GM21515 (cell line): ENCODE data around the gene GMNC.
A peak's percentile ranks its signal among the peaks of the same experiment; 100 is the strongest.
"Not testable (repeated sequence)": the region's sequence is repeated elsewhere in the genome, so short reads cannot be mapped to it uniquely, and the experiment has no call there.

Experiments
- ATAC-seq: cut with Tn5 transposase; IDR thresholded peaks from one replicate; pipeline ENCODE4 v1.9.1; 2021; ENCODE audit not compliant: unreplicated experiment

GMNC gene, protein sequence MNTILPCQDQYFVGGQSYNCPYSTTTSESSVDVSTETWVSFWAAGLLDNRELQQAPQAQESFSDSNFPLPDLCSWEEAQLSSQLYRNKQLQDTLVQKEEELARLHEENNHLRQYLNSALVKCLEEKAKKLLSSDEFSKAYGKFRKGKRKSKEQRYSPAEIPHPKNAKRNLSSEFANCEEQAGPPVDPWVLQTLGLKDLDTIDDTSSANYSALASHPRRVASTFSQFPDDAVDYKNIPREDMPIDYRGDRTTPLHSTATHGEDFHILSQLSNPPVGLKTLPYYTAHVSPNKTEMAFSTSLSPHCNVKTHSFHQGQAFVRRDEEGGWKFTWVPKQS

DNA sequence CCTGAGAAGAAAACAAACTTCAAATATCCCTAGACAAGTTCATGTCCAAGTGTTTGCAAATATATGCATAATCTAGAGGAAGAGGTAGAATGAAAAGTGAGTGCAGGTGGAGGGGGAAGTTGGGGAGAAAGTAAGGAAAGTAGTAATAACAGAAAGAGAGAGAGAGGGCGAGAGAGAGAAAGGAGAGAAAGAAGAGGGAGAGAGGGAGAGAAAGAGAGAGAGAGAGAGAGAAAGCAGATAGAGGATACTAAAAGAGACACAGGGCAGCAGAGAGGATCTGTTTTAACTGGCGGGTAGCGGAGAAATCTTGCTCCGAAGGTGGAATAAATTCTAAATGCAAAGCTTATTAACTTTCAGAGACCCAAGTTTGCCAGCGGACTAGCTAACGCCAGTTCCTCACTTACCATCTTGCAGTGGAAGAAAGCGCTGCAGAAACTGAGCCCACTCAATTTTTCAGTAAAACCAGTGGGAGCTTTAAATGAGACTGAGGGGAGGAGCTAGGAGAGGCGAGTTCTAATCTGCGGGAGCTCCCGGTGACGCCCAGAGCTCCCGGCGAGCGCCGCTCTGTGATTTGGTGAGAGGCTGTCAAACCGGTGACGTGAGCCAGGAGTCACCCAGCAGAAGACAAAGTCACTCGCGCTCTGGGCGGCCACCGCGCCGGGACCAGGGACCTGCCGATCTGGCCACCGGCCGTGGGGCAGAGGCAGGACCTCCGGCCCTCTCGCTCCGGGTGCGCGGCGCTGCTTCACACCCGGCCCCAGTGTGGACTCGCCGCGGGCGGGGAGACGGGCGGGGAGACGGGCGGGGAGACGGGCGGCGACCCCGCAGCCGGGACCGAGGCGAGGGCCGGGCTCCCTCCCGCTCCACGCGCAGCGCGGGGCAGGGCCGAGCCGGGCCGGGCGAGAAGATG, at the start of gene GMNC:
Gene GMNC (minus strand): TSS at position 486 of the 910 bp plus-strand sequence. CDS start 79 bp downstream, at position 407.
- ATAC-seq: peak; percentile 76

GRCh38 chr3:190911382-190911781, 48.9 kb upstream of the GMNC start:
- no peak for ATAC-seq

DNA sequence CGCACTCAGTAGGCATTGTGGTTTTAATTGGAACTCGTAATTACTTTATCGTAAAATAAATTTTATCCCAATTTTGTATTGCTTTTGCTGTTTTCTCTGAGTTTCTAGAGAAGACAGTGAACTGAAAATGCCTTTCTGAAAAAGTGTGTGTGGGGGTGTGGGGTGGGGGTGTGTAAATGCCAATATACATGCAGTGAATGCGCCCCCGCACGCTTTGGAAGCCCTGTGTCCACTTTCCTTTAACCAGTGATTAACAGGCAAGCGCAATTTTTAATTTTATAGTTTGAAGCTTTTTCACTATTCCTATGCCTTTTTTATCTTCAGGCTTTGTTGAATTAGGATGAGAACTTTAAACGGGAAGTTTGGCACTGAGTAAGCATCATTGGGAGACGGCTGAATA, 47.4 kb upstream of the GMNC start:
- ATAC-seq: no peak

DNA sequence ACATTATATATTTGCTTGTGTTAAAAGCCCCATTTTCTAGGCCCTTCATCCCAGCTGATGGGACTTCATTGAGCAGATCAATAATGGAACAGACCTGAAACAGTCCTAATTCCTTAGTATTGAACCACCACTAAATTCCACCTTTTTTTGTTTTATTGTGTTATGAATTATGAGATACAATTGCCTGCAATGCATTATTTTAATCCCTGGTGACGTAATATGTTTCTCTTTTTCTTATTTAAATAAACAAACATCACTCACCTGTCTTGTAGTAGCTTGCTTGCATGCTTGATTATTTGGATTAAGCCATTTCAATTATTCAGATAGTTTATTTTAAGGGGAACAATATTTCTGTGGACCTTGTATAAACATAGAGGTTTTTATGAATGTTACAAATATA, 40.7 kb upstream of the GMNC start:
- no peak for ATAC-seq

GRCh38 chr3:190902292-190902691, 39.8 kb upstream of the GMNC start:
- no peak for ATAC-seq

DNA sequence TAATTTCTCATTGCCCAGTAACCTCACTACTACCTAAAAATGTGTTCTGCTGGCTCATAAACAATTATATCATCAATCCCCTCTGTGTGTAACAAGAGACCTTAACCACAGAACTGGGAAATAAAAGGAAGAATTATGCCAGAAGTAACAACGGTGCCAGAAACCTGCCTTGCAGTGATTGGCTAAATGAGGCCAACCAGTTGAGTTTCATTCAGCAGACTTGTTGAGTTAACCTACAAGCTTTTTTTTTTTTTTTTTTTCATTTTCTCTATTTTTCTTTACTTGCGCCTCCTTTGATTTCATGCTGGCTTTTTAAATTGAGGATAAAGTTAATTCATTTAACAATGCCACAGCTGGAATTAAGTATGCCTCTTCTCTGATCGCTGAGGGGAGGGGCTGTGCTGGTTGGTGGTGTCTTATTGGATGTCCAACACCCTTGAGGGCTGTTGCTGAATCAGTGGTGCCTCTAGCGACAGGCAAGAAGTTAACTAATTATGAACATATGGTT, 30.0 kb upstream of the GMNC start:
- no peak for ATAC-seq

DNA sequence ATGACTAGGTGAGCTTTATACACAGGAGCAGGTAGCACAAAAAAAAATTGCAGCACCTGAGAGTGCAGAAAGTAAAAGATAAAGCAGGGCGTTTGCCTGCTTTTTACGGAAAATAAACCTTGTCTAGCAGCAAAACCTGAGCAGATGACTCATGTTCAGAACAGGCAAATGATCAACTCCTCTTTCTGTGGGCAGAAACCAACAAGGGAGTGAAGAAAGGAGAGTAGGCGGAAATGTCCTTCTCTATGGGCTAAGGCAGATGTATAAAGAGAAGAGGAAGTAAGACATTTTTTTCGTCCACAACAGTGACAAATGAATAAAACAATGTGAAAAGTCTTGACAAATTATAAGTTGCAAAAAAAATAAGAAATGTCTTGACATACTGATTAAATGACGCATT, 24.5 kb upstream of the GMNC start:
- ATAC-seq: peak; percentile 89

GRCh38 chr3:190883973-190884832, 21.7 kb upstream of the GMNC start:
- ATAC-seq: peak; percentile 79

DNA sequence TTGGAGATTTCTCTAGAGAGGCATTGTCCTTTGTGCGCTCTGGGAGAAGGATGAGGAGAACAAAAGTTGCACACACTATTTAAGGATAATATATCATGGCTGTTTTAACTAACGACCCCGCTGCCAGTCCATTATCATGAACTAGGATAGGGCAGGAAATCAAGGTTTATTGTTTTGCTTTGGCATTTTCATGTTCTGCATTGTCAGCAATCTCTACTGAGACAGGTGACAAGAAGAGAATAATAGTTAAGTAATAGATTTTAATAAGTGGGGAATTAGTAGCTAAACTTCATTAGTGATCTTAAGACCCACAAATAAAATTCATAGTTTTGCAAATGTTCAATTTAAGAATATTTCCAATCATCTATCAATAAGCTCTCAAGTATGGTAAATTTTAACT, 20.6 kb upstream of the GMNC start:
- ATAC-seq: no peak

GRCh38 chr3:190877925-190878324, 15.4 kb upstream of the GMNC start:
- ATAC-seq: no peak

- not testable (repeated sequence) for ATAC-seq
Observed at GRCh38 chr3:190876433-190876832, 13.9 kb upstream of the GMNC start.

DNA sequence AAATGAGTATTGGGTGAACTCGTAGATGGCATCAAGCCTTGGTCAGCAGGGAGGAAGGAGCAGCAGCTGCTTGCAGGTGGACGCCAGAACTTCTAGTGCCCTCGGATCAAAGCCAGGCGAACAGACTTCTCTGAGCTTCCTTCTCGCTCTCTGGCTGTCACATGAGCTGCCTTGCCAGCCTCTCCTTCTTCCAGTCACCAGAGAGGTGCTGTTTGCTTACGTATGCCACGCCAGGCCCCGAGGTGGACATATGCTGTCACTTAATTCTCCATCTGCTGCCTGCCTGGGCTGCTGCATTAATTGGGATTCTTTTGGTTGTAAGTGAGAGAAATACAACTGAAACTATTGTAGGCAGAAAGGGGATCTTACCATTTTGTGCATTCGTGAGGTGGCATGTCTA, 12.6 kb upstream of the GMNC start:
- ATAC-seq: not testable (repeated sequence)

GRCh38 chr3:190870127-190870526, 7.6 kb upstream of the GMNC start:
- no peak for ATAC-seq

DNA sequence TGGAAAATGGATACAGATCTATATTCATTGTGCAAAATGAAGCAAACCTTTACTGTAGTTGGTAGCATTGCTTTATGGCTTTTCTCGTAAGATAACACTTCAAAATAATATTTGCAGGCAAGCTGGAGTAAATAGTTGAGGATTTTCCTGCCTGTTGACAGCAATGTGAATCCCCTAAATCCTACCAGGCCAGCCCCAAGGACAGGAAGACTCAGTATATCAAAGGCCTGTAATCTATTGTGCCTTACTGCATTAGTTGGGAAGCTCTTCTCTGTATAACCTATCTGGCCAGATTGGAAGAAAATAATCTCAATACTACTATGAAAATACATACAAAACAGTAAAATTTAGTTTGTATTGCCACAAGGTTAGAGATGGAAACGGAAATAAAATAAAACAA, 4.6 kb upstream of the GMNC start:
- ATAC-seq: no peak

DNA sequence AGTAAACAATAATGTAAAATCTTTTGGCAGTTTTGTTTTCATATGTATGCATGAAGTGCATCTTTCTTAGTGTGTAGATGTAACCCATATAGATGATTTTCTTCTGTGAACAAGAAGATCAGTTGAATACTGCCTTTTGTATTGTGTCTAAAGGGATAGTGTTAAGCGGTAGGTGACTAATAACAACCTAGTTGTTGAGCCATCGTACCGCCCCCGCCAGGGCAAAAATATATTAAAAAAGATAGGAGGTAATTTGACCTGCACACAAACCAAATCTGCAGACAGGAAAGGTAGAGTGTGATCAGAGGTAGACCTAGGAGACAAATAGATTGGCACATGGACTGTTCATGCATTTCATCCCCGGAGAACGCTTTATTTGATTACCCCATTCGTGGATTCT, 3.3 kb upstream of the GMNC start:
- no peak for ATAC-seq

GRCh38 chr3:190865419-190865818, 2.9 kb upstream of the GMNC start:
- no peak for ATAC-seq

DNA sequence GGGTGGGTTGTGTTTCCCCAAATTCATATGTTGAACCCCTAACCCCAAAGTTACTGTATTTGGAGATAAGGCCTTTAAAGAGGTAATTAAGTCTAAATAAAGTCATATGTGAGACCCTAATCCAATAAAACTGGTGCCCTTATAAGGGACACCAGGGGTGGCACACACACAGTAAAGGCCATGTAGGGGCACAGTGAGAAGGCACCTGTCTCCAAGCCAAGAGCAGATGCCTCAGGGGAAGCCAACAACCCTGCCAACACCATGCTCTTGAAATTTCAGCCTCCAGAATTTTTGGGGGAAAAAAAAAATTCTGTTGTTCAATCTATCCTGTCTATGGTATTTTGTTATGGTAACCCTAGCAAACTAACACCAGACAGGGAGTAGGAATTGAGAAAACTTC, 1.5 kb upstream of the GMNC start:
- no peak for ATAC-seq

- ATAC-seq: no peak
Observed at GRCh38 chr3:190863119-190863465, 598 bp upstream of the GMNC start.

- ATAC-seq: no peak
Observed at GRCh38 chr3:190860521-190860920, 2.0 kb downstream of the GMNC start.

DNA sequence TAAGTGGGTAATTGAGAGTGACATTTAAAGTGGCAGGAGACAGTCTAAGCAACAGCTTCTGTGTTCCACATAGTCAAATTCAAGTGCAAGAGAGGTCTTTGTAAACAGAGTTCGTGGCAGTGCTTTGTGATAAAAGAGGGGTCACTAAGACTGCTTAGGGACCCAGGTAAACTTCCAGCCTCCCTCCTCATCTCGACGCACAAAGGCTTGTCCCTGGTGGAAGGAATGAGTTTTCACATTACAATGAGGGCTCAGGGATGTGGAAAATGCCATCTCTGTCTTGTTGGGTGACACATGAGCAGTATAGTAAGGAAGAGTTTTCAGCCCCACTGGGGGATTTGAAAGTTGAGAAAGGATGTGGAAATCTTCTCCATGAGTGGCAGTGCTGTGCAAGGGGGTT, 7.3 kb downstream of the GMNC start:
- no peak for ATAC-seq

DNA sequence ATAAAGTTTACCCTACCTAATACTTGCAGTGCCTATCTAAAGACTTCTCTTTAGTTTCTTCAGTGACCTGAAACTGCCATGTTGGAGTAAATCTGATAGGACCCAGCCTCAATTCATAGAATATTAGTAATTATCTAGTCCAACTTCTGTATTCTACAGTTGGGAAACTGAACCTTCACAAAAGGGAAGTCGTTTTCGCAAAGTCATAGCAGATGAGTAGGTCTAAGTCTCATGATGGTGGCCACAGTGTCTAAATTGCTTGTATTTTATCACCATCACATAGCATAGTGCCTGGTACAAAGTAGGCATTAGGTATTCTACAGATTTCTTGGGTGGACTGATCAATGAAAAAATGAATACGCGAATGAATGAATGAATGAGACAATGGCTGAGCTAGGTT, 8.4 kb downstream of the GMNC start:
- no peak for ATAC-seq
